ENCODE results near the gene PCA3. TPM values are rescaled to one million over a fixed set of nuclear protein-coding genes. Genes with fewer than 3 reads are reported as not detected.

Gene PCA3
- total and polyA plus RNA-seq, 9 of the 15 experiments (the other 6 are each of a cell fraction or from before 2014, with no cell fraction given), result not detected

DNA sequence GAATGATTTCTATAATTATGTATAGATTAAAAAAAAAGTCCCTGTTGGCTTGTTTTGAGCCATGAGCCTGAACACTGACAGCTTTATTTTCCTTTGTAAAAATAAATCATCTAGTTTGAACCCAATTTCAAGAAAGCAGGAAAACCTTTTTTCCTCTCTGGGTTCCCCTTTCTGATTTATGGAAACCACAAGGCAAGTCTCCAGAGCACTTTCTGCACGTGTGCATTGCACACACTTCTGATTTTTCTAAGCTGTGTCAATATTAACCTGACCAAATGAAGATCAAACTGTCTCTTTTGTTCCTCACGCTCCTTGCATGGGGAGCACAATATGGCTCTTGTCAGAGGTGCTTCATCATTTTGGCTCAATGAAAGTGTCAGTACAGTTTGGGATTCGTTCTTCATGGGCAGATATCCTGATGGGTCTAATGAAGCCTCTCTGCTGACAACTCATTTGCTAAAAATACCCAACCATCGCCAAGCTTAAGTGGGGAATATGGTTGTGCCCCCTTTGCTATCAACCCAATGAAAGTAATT, 39.2 kb upstream of the PCA3 start (continued):
- TF ChIP-seq, protein P1, sequence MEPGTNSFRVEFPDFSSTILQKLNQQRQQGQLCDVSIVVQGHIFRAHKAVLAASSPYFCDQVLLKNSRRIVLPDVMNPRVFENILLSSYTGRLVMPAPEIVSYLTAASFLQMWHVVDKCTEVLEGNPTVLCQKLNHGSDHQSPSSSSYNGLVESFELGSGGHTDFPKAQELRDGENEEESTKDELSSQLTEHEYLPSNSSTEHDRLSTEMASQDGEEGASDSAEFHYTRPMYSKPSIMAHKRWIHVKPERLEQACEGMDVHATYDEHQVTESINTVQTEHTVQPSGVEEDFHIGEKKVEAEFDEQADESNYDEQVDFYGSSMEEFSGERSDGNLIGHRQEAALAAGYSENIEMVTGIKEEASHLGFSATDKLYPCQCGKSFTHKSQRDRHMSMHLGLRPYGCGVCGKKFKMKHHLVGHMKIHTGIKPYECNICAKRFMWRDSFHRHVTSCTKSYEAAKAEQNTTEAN (CRISPR knock-in tag; IDR thresholded peaks at IDR 0.05), result no peak

GRCh38 chr9:76725885-76726284, 38.4 kb upstream of the PCA3 start:
- no peak for FAIRE-seq
- no peak for DNase-seq (ENCODE audit: extremely low read depth in 1 of 4, low spot score in 3 of 4)
- TF ChIP-seq MECOM (CRISPR knock-in tag; IDR thresholded peaks at IDR 0.05), result no peak
- TF ChIP-seq TAL1 (IDR thresholded peaks at IDR 0.05), result no peak
- no peak for TF ChIP-seq ZNF121 (CRISPR knock-in tag; conservative IDR thresholded peaks at IDR 0.05)
- TF ChIP-seq, protein P2, sequence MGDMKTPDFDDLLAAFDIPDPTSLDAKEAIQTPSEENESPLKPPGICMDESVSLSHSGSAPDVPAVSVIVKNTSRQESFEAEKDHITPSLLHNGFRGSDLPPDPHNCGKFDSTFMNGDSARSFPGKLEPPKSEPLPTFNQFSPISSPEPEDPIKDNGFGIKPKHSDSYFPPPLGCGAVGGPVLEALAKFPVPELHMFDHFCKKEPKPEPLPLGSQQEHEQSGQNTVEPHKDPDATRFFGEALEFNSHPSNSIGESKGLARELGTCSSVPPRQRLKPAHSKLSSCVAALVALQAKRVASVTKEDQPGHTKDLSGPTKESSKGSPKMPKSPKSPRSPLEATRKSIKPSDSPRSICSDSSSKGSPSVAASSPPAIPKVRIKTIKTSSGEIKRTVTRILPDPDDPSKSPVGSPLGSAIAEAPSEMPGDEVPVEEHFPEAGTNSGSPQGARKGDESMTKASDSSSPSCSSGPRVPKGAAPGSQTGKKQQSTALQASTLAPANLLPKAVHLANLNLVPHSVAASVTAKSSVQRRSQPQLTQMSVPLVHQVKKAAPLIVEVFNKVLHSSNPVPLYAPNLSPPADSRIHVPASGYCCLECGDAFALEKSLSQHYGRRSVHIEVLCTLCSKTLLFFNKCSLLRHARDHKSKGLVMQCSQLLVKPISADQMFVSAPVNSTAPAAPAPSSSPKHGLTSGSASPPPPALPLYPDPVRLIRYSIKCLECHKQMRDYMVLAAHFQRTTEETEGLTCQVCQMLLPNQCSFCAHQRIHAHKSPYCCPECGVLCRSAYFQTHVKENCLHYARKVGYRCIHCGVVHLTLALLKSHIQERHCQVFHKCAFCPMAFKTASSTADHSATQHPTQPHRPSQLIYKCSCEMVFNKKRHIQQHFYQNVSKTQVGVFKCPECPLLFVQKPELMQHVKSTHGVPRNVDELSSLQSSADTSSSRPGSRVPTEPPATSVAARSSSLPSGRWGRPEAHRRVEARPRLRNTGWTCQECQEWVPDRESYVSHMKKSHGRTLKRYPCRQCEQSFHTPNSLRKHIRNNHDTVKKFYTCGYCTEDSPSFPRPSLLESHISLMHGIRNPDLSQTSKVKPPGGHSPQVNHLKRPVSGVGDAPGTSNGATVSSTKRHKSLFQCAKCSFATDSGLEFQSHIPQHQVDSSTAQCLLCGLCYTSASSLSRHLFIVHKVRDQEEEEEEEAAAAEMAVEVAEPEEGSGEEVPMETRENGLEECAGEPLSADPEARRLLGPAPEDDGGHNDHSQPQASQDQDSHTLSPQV (IDR thresholded peaks at IDR 0.05), result no peak
- no peak for TF ChIP-seq CEBPB (tag; IDR thresholded peaks at IDR 0.05)
- no peak for TF ChIP-seq NFIX (CRISPR knock-in tag; IDR thresholded peaks at IDR 0.05; ENCODE audit: low read depth)
- TF ChIP-seq CEBPG (CRISPR knock-in tag; IDR thresholded peaks at IDR 0.05), result no peak
- no peak for TF ChIP-seq CEBPG (tag; conservative IDR thresholded peaks at IDR 0.05 in 1 of 2, IDR thresholded peaks at IDR 0.05 in 1 of 2)
- TF ChIP-seq, protein P3, sequence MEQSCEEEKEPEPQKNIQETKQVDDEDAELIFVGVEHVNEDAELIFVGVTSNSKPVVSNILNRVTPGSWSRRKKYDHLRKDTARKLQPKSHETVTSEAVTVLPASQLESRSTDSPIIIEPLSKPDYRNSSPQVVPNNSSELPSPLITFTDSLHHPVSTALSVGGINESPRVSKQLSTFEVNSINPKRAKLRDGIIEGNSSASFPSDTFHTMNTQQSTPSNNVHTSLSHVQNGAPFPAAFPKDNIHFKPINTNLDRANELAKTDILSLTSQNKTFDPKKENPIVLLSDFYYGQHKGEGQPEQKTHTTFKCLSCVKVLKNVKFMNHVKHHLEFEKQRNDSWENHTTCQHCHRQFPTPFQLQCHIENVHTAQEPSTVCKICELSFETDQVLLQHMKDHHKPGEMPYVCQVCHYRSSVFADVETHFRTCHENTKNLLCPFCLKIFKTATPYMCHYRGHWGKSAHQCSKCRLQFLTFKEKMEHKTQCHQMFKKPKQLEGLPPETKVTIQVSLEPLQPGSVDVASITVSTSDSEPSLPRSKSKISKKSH (CRISPR knock-in tag; IDR thresholded peaks at IDR 0.05), result no peak
- no peak for TF ChIP-seq SMAD1 (IDR thresholded peaks at IDR 0.05; ENCODE audit: low read depth, low read length, partially characterized antibody)
- no peak for TF ChIP-seq NFYB (IDR thresholded peaks at IDR 0.05; ENCODE audit: extremely low read depth, insufficient read length)
- H3K27me3 ChIP-seq (ENCODE audit: control insufficient read depth in 2 of 2, insufficient read depth in 2 of 2, low read length in 2 of 2), result no peaks in the 10 kb centered on the region
- 0% methylated on average over 2 of the region's 6 CpGs for WGBS (ENCODE audit: insufficient coverage, low coverage, missing lambda C conversion rate)
- in situ Hi-C loops (cut with MboI) (no loop called here), intact Hi-C loops (cut with micrococcal nuclease) (no loop called here)
- H4K20me1 ChIP-seq (replicated peaks; ENCODE audit: control insufficient read depth, insufficient read depth, low read length), result no peaks in the 10 kb centered on the region
- no peaks in the 10 kb centered on the region for H3K9me1 ChIP-seq (ENCODE audit: control insufficient read depth, insufficient read depth, low read length)
- no peak overlapping the region for H3K9ac ChIP-seq (ENCODE audit: insufficient read depth in 1 of 2, low read depth in 2 of 2, low read length in 2 of 2)
- POLR2A ChIA-PET, result no interaction called here
- H3K79me2 ChIP-seq (ENCODE audit: control insufficient read depth, insufficient read depth, low read length), result no peaks in the 10 kb centered on the region
- H3K36me3 ChIP-seq (ENCODE audit: control insufficient read depth, insufficient read depth, low read length), result no peaks in the 10 kb centered on the region
- no peak overlapping the region for H2AFZ ChIP-seq (ENCODE audit: low read depth, low read length)
- CTCF ChIA-PET (ENCODE audit: low intra/inter-chr PET ratio), result no interaction called here
- H3K27ac ChIP-seq (ENCODE audit: extremely low read depth, low read depth, low read length), result no peak overlapping the region
- no peaks in the 10 kb centered on the region; a peak in 1 of 5 replicates for H3K4me1 ChIP-seq (replicated peaks in 1 of 2; ENCODE audit: control insufficient read depth in 2 of 2, insufficient read depth in 2 of 2, low read length in 2 of 2)
- H3K9me3 ChIP-seq (replicated peaks; ENCODE audit: control insufficient read depth, insufficient read depth, low read depth, low read length), result no peaks in the 10 kb centered on the region
- ATAC-seq, result no peak
- no peak overlapping the region for H3K4me2 ChIP-seq (ENCODE audit: insufficient read depth, low read length)
- H3K4me3 ChIP-seq, result no peak overlapping the region
- no TSS peak for BruUV-seq (replicated peaks)
